Measurements from ENCODE around the gene SCAPER. TPM values are rescaled to one million over a fixed set of nuclear protein-coding genes. Genes with fewer than 3 reads are reported as not detected.
"Not testable (repeated sequence)": the region's sequence is repeated elsewhere in the genome, so short reads cannot be mapped to it uniquely, and the experiment has no call there.

Gene SCAPER
- total RNA-seq, 1 donor from 2014 or later = 21.5 TPM

DNA sequence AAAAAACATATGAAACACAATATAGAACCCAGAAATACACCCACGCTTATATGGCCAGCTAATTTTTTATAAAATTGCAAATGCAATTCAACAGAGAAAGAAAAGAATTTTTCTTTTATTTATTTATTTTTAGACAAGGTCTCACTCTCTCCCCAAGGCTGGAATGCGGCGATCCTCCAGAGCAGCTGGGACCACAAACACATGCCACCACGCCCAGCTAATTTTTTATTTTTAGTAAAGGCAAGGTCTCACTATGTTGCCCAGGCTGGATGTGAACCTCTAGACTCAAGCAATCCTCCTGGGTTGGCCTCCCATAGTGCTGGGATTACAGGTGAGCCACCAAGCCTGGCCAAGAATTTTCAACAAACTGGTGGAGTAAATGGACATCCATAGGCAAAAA, 117.9 kb downstream of the SCAPER start:
- Mint-ChIP-seq H3K4me1 (ENCODE audit: low read depth) (no peaks in the 10 kb centered on the region), H3K4me3 (no peak overlapping the region), H3K9me3 (peaks cover 21% of the 10 kb centered on the region), H3K27ac (no peak overlapping the region), H3K36me3 (ENCODE audit: low read depth) (peaks cover 37% of the 10 kb centered on the region), H3K27me3 (ENCODE audit: insufficient read depth) (no peaks in the 10 kb centered on the region)
- intact Hi-C loops (cut with micrococcal nuclease) = no loop called here
- no peak for DNase-seq (ENCODE audit: low spot score)

DNA sequence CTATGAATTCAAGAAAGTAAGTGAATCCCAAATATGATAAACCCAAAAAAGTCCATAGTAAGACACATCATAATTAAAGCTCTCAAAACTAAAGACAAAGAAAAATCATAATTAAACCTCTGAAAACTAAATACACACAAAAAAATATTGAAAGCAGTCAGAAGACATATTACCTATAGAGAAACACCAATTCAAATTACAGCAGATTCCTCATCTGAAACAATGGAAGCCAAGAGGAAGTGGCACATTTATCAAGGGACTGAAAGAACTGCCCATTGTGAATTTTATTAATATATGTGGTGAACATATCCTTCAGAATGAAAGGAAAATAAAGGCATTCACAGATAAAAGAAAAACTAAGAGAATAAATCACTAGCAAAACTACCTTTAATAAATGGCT, 128.2 kb downstream of the SCAPER start:
- Mint-ChIP-seq H3K9me3 (peaks cover 14% of the 10 kb centered on the region), H3K36me3 (ENCODE audit: low read depth) (peaks cover 11% of the 10 kb centered on the region), H3K4me1 (ENCODE audit: low read depth) (peaks cover 8% of the 10 kb centered on the region), H3K27ac (no peak overlapping the region), H3K4me3 (no peak overlapping the region), H3K27me3 (ENCODE audit: insufficient read depth) (no peaks in the 10 kb centered on the region)
- DNase-seq (ENCODE audit: low spot score) = no peak
- intact Hi-C loops (cut with micrococcal nuclease) = no loop called here

DNA sequence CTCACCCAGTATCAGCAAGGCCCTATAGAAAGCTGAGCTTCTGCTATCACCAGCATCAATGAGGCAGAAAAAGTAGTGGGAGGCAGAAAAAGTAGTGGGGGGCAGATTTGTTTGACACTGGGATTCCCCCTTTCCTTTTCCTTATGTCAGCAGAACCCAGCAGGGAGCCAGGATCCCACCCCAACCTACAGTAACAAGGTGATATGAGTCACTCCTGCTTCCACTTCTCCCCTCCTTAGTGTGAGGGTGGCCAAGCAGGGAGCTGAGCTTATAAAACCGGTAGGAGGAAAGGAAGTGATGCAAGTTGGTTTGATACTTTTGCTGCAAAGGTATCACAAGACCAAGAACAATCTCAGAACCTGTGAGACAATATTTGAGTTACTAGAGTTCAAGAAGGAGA, 128.7 kb downstream of the SCAPER start:
- no peak for DNase-seq (ENCODE audit: low spot score)
- peaks cover 8% of the 10 kb centered on the region for H3K4me1 Mint-ChIP-seq (ENCODE audit: low read depth)
- H3K27ac Mint-ChIP-seq = no peak overlapping the region
- H3K27me3 Mint-ChIP-seq (ENCODE audit: insufficient read depth) = no peaks in the 10 kb centered on the region
- peaks cover 11% of the 10 kb centered on the region for H3K36me3 Mint-ChIP-seq (ENCODE audit: low read depth)
- H3K9me3 Mint-ChIP-seq = peaks cover 14% of the 10 kb centered on the region
- no peak overlapping the region for H3K4me3 Mint-ChIP-seq
- intact Hi-C loops (cut with micrococcal nuclease) = no loop called here

DNA sequence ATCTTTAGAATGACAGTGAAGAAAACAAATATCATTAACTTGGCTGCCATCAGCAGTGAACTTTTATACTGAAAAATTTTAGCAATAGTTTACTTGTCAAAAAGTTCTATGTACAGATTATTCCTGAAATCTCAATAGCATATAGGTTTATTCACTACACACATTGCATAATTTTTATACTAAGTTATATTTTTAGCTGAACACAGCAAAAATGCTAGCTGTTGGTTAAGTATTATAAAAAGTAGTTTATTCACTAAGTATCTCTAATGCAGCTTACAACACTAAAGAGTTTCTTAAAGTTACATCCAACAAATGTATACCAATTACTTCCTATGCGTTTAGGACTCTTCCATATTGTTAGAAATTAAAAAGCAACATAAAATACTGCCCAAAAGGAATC, 131.9 kb downstream of the SCAPER start:
- H3K9me3 Mint-ChIP-seq = peaks cover 21% of the 10 kb centered on the region
- intact Hi-C loops (cut with micrococcal nuclease) = no loop called here
- no peak for DNase-seq (ENCODE audit: low spot score)
- no peak overlapping the region for H3K4me3 Mint-ChIP-seq
- peaks cover 15% of the 10 kb centered on the region for H3K36me3 Mint-ChIP-seq (ENCODE audit: low read depth)
- peaks cover 8% of the 10 kb centered on the region for H3K4me1 Mint-ChIP-seq (ENCODE audit: low read depth)
- H3K27ac Mint-ChIP-seq = no peak overlapping the region
- no peaks in the 10 kb centered on the region for H3K27me3 Mint-ChIP-seq (ENCODE audit: insufficient read depth)

DNA sequence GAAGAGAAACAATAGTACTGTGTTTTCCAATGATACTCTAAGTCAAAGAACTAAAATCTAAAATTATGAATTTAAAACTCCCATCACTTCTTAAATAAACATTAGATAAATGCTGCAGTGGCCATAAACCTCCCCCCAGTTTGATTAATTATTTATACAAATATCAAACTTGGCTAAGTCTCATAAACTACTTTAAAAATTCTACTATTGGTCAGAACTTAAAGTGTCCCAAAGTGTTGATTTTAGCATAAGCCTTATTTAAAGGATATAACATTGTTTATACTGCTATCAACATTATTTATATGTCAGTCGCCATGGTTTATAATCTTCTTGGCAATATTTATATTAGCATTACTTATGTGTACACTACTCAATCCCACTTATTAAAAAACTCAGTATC, 132.4 kb downstream of the SCAPER start:
- intact Hi-C loops (cut with micrococcal nuclease) = no loop called here
- Mint-ChIP-seq H3K27me3 (ENCODE audit: insufficient read depth) (no peaks in the 10 kb centered on the region), H3K9me3 (peaks cover 23% of the 10 kb centered on the region), H3K4me1 (ENCODE audit: low read depth) (peaks cover 8% of the 10 kb centered on the region), H3K36me3 (ENCODE audit: low read depth) (peaks cover 18% of the 10 kb centered on the region), H3K27ac (no peak overlapping the region), H3K4me3 (no peak overlapping the region)
- no peak for DNase-seq (ENCODE audit: low spot score)

DNA sequence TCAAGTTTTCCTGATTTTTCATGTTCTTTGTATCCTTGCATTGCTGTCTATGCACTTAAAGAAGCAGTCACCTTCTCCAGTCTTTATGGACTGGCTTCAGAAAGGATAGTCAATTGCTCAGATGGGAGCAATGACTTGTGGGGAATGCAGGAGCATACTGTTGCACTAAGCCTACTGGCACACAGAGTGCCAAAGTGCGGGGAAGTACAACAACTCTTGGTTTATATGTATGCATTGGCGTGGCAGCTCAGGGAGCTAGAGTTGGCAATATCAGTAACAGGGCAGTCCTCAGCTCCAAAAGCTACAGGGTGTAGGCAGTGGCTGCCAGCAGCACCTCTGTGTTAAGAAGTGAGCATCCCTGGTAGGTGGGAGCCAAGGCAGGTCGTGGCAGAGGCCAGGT, 141.1 kb downstream of the SCAPER start:
- Mint-ChIP-seq H3K4me1 (ENCODE audit: low read depth) (no peaks in the 10 kb centered on the region), H3K9me3 (peaks cover 27% of the 10 kb centered on the region), H3K27ac (no peak overlapping the region), H3K27me3 (ENCODE audit: insufficient read depth) (no peaks in the 10 kb centered on the region), H3K4me3 (no peak overlapping the region), H3K36me3 (ENCODE audit: low read depth) (peaks cover 47% of the 10 kb centered on the region)
- DNase-seq (ENCODE audit: low spot score) = no peak
- intact Hi-C loops (cut with micrococcal nuclease) = no loop called here

DNA sequence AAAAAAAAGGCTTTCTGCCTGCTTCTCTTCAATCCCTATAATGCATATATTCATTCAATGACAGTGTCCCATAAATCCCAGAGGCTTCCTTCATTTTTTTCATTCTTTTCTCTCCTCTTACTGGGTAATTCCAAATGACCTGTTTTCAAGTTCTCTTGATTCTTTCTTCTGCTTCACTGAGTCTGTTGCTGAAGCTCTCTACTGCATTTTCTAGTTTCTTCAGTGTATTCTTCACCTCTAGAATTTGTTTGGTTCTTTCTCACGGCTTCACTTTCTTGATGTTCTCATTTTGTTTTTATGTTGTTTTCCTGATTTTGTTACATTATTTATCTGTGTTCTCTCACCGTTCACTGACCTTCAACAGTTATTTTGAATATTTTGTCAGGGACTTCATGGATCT, 141.6 kb downstream of the SCAPER start:
- intact Hi-C loops (cut with micrococcal nuclease) = no loop called here
- H3K4me1 Mint-ChIP-seq (ENCODE audit: low read depth) = no peaks in the 10 kb centered on the region
- H3K36me3 Mint-ChIP-seq (ENCODE audit: low read depth) = peaks cover 49% of the 10 kb centered on the region
- DNase-seq (ENCODE audit: low spot score) = no peak
- H3K9me3 Mint-ChIP-seq = peaks cover 27% of the 10 kb centered on the region
- H3K27ac Mint-ChIP-seq = no peak overlapping the region
- no peaks in the 10 kb centered on the region for H3K27me3 Mint-ChIP-seq (ENCODE audit: insufficient read depth)
- no peak overlapping the region for H3K4me3 Mint-ChIP-seq

DNA sequence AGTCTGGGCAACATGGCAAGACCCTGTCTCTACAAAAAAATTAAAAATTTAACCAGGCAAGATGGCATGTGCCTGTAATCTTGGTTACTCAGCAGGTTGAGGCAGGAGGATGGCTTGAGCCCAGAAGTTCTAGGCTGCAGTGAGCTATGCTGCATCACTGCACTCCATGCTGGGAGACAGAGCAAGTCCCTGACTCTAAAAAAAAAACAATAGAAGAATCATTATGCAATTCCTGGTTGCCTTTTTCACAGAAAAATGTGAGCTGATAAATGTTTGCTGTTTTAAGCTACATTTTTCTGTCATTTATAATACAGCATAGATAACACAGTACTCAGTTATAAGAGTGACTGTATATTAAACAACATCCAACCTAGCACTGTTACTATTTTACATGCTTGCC, 148.8 kb downstream of the SCAPER start:
- intact Hi-C loops (cut with micrococcal nuclease) = no loop called here
- H3K27ac Mint-ChIP-seq = no peak overlapping the region
- no peaks in the 10 kb centered on the region for H3K27me3 Mint-ChIP-seq (ENCODE audit: insufficient read depth)
- H3K4me1 Mint-ChIP-seq (ENCODE audit: low read depth) = no peaks in the 10 kb centered on the region
- no peak overlapping the region for H3K4me3 Mint-ChIP-seq
- peaks cover 26% of the 10 kb centered on the region for H3K36me3 Mint-ChIP-seq (ENCODE audit: low read depth)
- H3K9me3 Mint-ChIP-seq = no peaks in the 10 kb centered on the region
- no peak for DNase-seq (ENCODE audit: low spot score)

DNA sequence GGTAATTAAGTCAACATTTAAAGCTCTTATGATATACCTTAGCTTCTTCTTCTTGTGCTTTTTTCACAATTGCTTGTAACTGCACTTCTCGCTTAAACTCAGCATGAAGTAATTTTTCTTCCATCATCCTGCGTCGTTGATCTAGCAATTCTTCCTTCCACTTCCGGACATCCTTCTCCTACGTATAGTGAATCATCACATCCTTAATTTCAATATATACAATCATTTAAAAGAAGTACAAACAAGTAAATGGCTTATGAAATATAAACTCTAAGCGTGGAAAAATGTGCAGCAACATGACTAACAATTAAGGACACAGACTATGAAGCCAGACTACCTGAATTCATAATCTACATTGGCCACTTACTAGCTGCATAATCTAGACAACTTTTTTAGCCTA, 151.4 kb downstream of the SCAPER start:
- intact Hi-C loops (cut with micrococcal nuclease) = no loop called here
- H3K4me3 Mint-ChIP-seq = no peak overlapping the region

DNA sequence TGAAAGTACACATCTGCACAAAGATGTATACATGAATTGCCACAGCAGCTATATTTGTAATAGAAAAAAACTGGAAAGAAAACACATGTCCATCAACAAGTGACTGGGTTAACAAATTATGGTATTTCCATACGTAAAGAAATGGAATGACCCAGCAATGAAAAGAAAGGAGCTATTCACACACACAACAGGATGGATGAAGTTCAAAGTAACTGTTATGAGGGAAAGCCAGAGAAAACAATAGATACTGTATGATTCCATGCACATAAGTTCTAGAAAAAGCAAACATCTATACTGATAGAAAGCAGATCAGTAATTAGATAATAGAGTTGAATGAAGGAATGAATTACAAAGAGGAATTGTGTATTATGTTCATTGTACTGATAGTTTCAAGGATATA, 152.0 kb downstream of the SCAPER start:
- intact Hi-C loops (cut with micrococcal nuclease) = no loop called here
- H3K4me3 Mint-ChIP-seq = no peak overlapping the region
- no peaks in the 10 kb centered on the region for H3K4me1 Mint-ChIP-seq (ENCODE audit: low read depth)
- no peaks in the 10 kb centered on the region for H3K9me3 Mint-ChIP-seq
- no peaks in the 10 kb centered on the region for H3K27me3 Mint-ChIP-seq (ENCODE audit: insufficient read depth)
- peaks cover 21% of the 10 kb centered on the region for H3K36me3 Mint-ChIP-seq (ENCODE audit: low read depth)
- no peak overlapping the region for H3K27ac Mint-ChIP-seq
- no peak for DNase-seq (ENCODE audit: low spot score)

More for the DNA sequence above, 151.4 kb downstream of the SCAPER start:
- no peak overlapping the region for H3K27ac Mint-ChIP-seq
- DNase-seq (ENCODE audit: low spot score) = no peak
- H3K36me3 Mint-ChIP-seq (ENCODE audit: low read depth) = peaks cover 21% of the 10 kb centered on the region
- no peaks in the 10 kb centered on the region for H3K9me3 Mint-ChIP-seq
- H3K4me1 Mint-ChIP-seq (ENCODE audit: low read depth) = no peaks in the 10 kb centered on the region
- no peaks in the 10 kb centered on the region for H3K27me3 Mint-ChIP-seq (ENCODE audit: insufficient read depth)

DNA sequence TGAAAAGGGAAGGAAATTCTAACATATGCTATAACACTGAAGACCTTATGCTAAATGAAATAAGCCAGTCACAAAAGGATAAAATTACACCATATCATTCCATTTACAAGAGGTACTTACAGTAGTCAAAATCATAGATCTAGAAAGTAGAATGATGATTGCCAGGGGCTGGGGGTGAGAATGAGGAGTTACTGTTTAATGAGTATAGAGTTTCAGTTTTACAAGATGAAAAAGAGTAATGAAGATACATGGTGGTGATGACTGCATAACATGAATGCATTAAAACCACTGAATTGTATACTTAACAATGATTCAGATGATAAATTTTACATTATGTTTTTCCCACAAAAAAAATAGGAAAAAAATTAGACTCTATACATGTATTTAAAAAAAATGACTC, 152.6 kb downstream of the SCAPER start:
- no peaks in the 10 kb centered on the region for H3K27me3 Mint-ChIP-seq (ENCODE audit: insufficient read depth)
- H3K4me3 Mint-ChIP-seq = no peak overlapping the region
- H3K27ac Mint-ChIP-seq = no peak overlapping the region
- H3K9me3 Mint-ChIP-seq = no peaks in the 10 kb centered on the region
- H3K4me1 Mint-ChIP-seq (ENCODE audit: low read depth) = no peaks in the 10 kb centered on the region
- peaks cover 21% of the 10 kb centered on the region for H3K36me3 Mint-ChIP-seq (ENCODE audit: low read depth)
- DNase-seq (ENCODE audit: low spot score) = no peak
- intact Hi-C loops (cut with micrococcal nuclease) = no loop called here

DNA sequence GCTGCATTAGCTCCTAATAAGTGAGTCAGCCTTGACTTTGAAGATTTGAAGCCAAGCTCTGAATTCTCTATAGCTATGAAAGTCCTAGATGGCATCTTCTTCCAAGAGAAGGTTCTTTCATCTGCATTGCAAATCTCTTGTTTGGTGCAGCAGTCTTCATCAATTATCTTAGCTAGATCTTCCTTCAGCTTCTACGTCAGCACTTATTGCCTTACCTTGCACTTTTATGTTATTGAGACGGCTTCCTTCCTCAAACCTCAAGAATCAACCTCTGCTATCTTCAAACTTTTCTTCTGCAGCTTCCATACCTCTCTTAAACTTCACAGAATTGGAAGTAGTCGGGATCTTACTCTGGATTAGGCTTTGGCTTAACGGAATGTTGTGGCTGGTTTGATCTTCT, 167.6 kb downstream of the SCAPER start:
- Mint-ChIP-seq H3K27ac (no peak overlapping the region), H3K36me3 (ENCODE audit: low read depth) (peaks cover 9% of the 10 kb centered on the region), H3K27me3 (ENCODE audit: insufficient read depth) (no peaks in the 10 kb centered on the region), H3K4me1 (ENCODE audit: low read depth) (peaks cover 5% of the 10 kb centered on the region), H3K9me3 (no peaks in the 10 kb centered on the region), H3K4me3 (no peak overlapping the region)
- intact Hi-C loops (cut with micrococcal nuclease) = no loop called here
- no peak for DNase-seq (ENCODE audit: low spot score)

DNA sequence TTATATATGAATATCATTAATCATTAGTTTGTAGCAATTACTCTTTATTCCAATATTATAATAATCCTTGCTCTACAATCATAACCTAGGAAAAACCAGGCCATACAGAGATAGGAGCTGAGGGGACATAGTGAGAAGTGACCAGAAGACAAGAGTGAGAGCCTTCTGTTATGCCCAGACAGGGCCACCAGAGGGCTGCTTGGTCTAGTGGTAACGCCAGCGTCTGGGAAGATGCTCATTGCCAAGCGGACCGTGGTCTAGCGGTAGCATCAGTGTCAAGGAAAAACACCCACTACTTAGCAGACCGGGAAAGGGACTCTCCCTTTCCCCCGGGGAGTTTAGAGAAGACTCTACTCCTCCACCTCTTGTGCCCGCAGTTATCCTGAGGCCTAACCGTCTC, 172.8 kb downstream of the SCAPER start:
- DNase-seq (ENCODE audit: low spot score); H3K27me3 Mint-ChIP-seq (ENCODE audit: insufficient read depth); H3K4me1 Mint-ChIP-seq (ENCODE audit: low read depth); H3K9me3 Mint-ChIP-seq; intact Hi-C loops (cut with micrococcal nuclease); H3K4me3 Mint-ChIP-seq; H3K27ac Mint-ChIP-seq: not testable (repeated sequence)
- peaks cover 13% of the 10 kb centered on the region for H3K36me3 Mint-ChIP-seq (ENCODE audit: low read depth)

DNA sequence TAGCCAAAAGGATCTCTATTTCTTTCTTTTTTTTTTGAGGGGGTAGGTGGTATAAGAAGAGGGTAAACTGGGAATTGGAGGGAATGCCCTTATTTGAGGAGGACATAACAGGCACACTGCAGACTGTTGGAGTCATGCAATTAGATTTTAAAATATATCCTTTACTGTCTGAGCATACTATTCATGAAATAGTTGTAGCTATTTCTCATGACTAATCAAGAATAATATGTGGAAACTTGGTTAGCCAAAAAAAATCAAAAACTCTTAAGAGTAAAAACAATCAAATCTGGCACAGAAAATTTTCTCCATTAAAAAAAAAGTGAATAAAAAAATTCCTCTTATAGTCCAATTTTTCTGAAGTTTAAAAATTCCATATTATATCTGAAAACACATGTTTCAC, 174.9 kb downstream of the SCAPER start:
- Mint-ChIP-seq H3K4me3 (no peak overlapping the region), H3K4me1 (ENCODE audit: low read depth) (no peaks in the 10 kb centered on the region), H3K36me3 (ENCODE audit: low read depth) (peaks cover 23% of the 10 kb centered on the region), H3K9me3 (peaks cover 5% of the 10 kb centered on the region), H3K27ac (no peak overlapping the region), H3K27me3 (ENCODE audit: insufficient read depth) (no peaks in the 10 kb centered on the region)
- DNase-seq (ENCODE audit: low spot score) = no peak
- intact Hi-C loops (cut with micrococcal nuclease) = no loop called here

Measured in activated T-helper 1 cell treated with anti-CD3 and anti-CD28 coated beads, Interleukin-12 subunit alpha, Interleukin-12 subunit beta, Interleukin-2, Interleukin-4 antibody, amounts not matched to agents 30 ng/mL and 10 ng/mL and 1 ng/mL, durations not matched to agents 14 hours and 24 hours and 36 hours (primary cell).